ENCODE measurements around the gene TRIM47.

The TRIM47 gene

GRCh38 chr17:75917917-75918445 is 39.6 kb upstream of the TRIM47 start:
- no peak for TF ChIP-seq MAX (IDR thresholded peaks at IDR 0.05; ENCODE audit: low read depth, low read length)
- no peak for TF ChIP-seq POLR2A (IDR thresholded peaks at IDR 0.05; ENCODE audit: extremely low read depth, insufficient read length)
- TF ChIP-seq CTCF (IDR thresholded peaks at IDR 0.05; ENCODE audit: low read depth, low read length): no peak
- TF ChIP-seq MYC (IDR thresholded peaks at IDR 0.05; ENCODE audit: low read depth, low read length): no peak
- no peak for DNase-seq (ENCODE audit: low read depth)

GRCh38 chr17:75917141-75917916 is 38.9 kb upstream of the TRIM47 start:
- no peak for TF ChIP-seq MAX (IDR thresholded peaks at IDR 0.05; ENCODE audit: low read depth, low read length)
- DNase-seq (ENCODE audit: low read depth): no peak
- H3K4me3 ChIP-seq (ENCODE audit: low read depth, low read length): no peak overlapping the region

More at GRCh38 chr17:75917917-75918445, 39.6 kb upstream of the TRIM47 start:
- no peak overlapping the region for H3K4me3 ChIP-seq (ENCODE audit: low read depth, low read length)

GRCh38 chr17:75915268-75915667 is 36.9 kb upstream of the TRIM47 start:
- DNase-seq (ENCODE audit: low read depth): no peak
- H3K4me3 ChIP-seq (ENCODE audit: low read depth, low read length): no peak overlapping the region
- TF ChIP-seq MYC (IDR thresholded peaks at IDR 0.05; ENCODE audit: low read depth, low read length) (no peak), MAX (IDR thresholded peaks at IDR 0.05; ENCODE audit: low read depth, low read length) (no peak), POLR2A (IDR thresholded peaks at IDR 0.05; ENCODE audit: extremely low read depth, insufficient read length) (no peak), CTCF (IDR thresholded peaks at IDR 0.05; ENCODE audit: low read depth, low read length) (no peak)

- no peak for DNase-seq (ENCODE audit: low read depth)
- no peak overlapping the region for H3K4me3 ChIP-seq (ENCODE audit: low read depth, low read length)
- TF ChIP-seq MAX (IDR thresholded peaks at IDR 0.05; ENCODE audit: low read depth, low read length): no peak
- no peak for TF ChIP-seq CTCF (IDR thresholded peaks at IDR 0.05; ENCODE audit: low read depth, low read length)
- no peak for TF ChIP-seq MYC (IDR thresholded peaks at IDR 0.05; ENCODE audit: low read depth, low read length)
- TF ChIP-seq POLR2A (IDR thresholded peaks at IDR 0.05; ENCODE audit: extremely low read depth, insufficient read length): no peak
Measured at GRCh38 chr17:75914643-75915267, 36.4 kb upstream of the TRIM47 start.

GRCh38 chr17:75913537-75914210 is 35.3 kb upstream of the TRIM47 start:
- no peak overlapping the region for H3K4me3 ChIP-seq (ENCODE audit: low read depth, low read length)
- TF ChIP-seq POLR2A (IDR thresholded peaks at IDR 0.05; ENCODE audit: extremely low read depth, insufficient read length): no peak
- TF ChIP-seq CTCF (IDR thresholded peaks at IDR 0.05; ENCODE audit: low read depth, low read length): no peak
- no peak for TF ChIP-seq MYC (IDR thresholded peaks at IDR 0.05; ENCODE audit: low read depth, low read length)
- no peak for TF ChIP-seq MAX (IDR thresholded peaks at IDR 0.05; ENCODE audit: low read depth, low read length)
- DNase-seq (ENCODE audit: low read depth): no peak

Data from NB4 (cell line).